DND-41 (cell line): ENCODE measurements around the gene SHROOM2.

ENCODE experiments used
- EZH2 ChIP-seq: IDR thresholded peaks from 3 replicates; pipeline ENCODE4 v1.6.1; 2012; ENCODE audit warnings: borderline replicate concordance, low read depth, mild to moderate bottlenecking, moderate library complexity, low read length, inconsistent platforms; ENCODE audit not compliant: severe bottlenecking
- TF ChIP-seq, protein P1 (sequence below): IDR thresholded peaks from 2 replicates; pipeline ENCODE4 v1.5.1; 2012; ENCODE audit warnings: borderline replicate concordance, low read length, moderate library complexity, mild to moderate bottlenecking; ENCODE audit not compliant: poor library complexity, severe bottlenecking; ENCODE audit errors: extremely low read depth

DNA sequence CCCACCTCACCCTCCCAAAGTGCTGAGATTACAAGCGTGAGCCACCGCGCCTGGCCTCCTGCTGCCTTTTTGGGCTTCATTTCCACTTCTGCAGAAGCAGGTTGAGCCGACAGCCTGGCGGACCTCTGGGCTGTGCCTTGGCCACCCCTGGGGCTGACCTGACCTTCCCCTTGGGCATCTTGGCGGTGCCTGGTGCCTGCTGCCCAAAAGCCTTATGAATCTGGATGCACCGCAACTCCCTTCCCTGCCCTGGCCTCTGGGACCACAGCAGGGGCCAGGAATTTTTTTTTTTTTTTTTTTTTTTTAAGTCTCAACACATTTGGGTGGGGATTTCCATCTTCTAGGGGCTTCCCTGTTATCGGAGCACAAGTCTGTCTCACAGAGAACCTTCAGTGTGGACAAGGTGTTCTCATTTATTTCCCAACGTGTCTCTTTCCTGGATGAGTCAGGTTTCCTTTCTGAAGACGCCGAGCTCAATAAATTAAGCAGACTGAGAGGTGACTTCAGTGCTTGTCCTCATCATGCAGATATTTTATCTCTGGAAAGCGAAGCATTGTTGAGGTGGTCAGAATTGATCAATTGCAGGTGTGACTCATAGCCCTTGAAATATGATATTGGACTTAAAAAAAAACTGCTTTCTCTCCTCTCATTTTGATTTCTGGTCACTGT is 79.7 kb downstream of the SHROOM2 start:
- TF ChIP-seq, protein P1, sequence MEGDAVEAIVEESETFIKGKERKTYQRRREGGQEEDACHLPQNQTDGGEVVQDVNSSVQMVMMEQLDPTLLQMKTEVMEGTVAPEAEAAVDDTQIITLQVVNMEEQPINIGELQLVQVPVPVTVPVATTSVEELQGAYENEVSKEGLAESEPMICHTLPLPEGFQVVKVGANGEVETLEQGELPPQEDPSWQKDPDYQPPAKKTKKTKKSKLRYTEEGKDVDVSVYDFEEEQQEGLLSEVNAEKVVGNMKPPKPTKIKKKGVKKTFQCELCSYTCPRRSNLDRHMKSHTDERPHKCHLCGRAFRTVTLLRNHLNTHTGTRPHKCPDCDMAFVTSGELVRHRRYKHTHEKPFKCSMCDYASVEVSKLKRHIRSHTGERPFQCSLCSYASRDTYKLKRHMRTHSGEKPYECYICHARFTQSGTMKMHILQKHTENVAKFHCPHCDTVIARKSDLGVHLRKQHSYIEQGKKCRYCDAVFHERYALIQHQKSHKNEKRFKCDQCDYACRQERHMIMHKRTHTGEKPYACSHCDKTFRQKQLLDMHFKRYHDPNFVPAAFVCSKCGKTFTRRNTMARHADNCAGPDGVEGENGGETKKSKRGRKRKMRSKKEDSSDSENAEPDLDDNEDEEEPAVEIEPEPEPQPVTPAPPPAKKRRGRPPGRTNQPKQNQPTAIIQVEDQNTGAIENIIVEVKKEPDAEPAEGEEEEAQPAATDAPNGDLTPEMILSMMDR, result no peak
- TF ChIP-seq EZH2, result no peak
